H9 (cell line): ENCODE measurements around the gene ARID1B. TPM values are rescaled to one million over a fixed set of nuclear protein-coding genes. Genes with fewer than 3 reads are reported as not detected.

Experiments used
- DNase-seq: peaks from one replicate; pipeline ENCODE4 v3.0.0-alpha.2; 2017
- H2AFZ ChIP-seq: one replicate; pipeline ENCODE4 v1.6.1; 2013; ENCODE audit warnings: mild to moderate bottlenecking, low read length, control low read depth, moderate library complexity
- H2AK5ac ChIP-seq: 2 replicates; pipeline ENCODE4 v1.6.1; 2013; ENCODE audit warnings: low read length, control low read depth, mixed read lengths; ENCODE audit not compliant: insufficient read length
- H2BK120ac ChIP-seq: one replicate; pipeline ENCODE4 v1.6.1; 2013; ENCODE audit warnings: low read depth, mild to moderate bottlenecking, low read length, control low read depth, inconsistent platforms; ENCODE audit not compliant: poor library complexity, severe bottlenecking
- H2BK12ac ChIP-seq: 2 replicates; pipeline ENCODE4 v1.6.1; 2013; ENCODE audit warnings: low read length, control low read depth, mixed read lengths, low read depth; ENCODE audit not compliant: insufficient read length
- H2BK15ac ChIP-seq: 2 replicates; pipeline ENCODE4 v1.6.1; 2013; ENCODE audit warnings: low read depth, low read length, control low read depth
- H2BK20ac ChIP-seq: one replicate; pipeline ENCODE4 v1.6.1; 2013; ENCODE audit warnings: low read depth, mild to moderate bottlenecking, low read length, control low read depth, inconsistent platforms; ENCODE audit not compliant: poor library complexity, severe bottlenecking
- H2BK5ac ChIP-seq: 2 replicates; pipeline ENCODE4 v1.6.1; 2013; ENCODE audit warnings: low read length, control low read depth, mixed read lengths; ENCODE audit not compliant: insufficient read length
- H3K14ac ChIP-seq: 2 replicates; pipeline ENCODE4 v1.6.1; 2013; ENCODE audit warnings: low read length, control low read depth; ENCODE audit not compliant: insufficient read depth
- H3K18ac ChIP-seq: 2 replicates; pipeline ENCODE4 v1.6.1; 2013; ENCODE audit warnings: low read depth, mild to moderate bottlenecking, mixed read lengths, low read length, control low read depth; ENCODE audit not compliant: insufficient read length
- H3K23ac ChIP-seq: 2 replicates; pipeline ENCODE4 v1.6.1; 2013; ENCODE audit warnings: low read length, control low read depth, mixed read lengths, low read depth; ENCODE audit not compliant: insufficient read length
- H3K23me2 ChIP-seq: 2 replicates; pipeline ENCODE4 v1.6.1; 2013; ENCODE audit warnings: low read depth, mild to moderate bottlenecking, mixed read lengths, low read length, control low read depth; ENCODE audit not compliant: insufficient read length, poor library complexity, severe bottlenecking
- H3K27ac ChIP-seq: 2 replicates; pipeline ENCODE4 v1.5.1; 2013; ENCODE audit warnings: low read length, control low read depth, mixed read lengths, low read depth; ENCODE audit not compliant: insufficient read length
- H3K27me3 ChIP-seq: 2 replicates; pipeline ENCODE4 v1.6.1; 2013; ENCODE audit warnings: low read length, control low read depth, inconsistent platforms; ENCODE audit not compliant: insufficient read depth
- H3K4ac ChIP-seq: 2 replicates; pipeline ENCODE4 v1.6.1; 2013; ENCODE audit warnings: low read depth, mild to moderate bottlenecking, control low read depth, inconsistent platforms, low read length, moderate library complexity
- H3K4me1 ChIP-seq: 2 replicates; pipeline ENCODE4 v1.6.1; 2013; ENCODE audit warnings: low read length, control low read depth, inconsistent platforms; ENCODE audit not compliant: insufficient read depth
- H3K4me2 ChIP-seq: 2 replicates; pipeline ENCODE4 v1.6.1; 2013; ENCODE audit warnings: low read length, control low read depth, mixed read lengths; ENCODE audit not compliant: insufficient read length, insufficient read depth
- H3K56ac ChIP-seq: 2 replicates; pipeline ENCODE4 v1.6.1; 2013; ENCODE audit warnings: low read depth, mild to moderate bottlenecking, mixed read lengths, low read length, control low read depth; ENCODE audit not compliant: insufficient read length
- H3K79me1 ChIP-seq: 2 replicates; pipeline ENCODE4 v1.6.1; 2013; ENCODE audit warnings: low read depth, mild to moderate bottlenecking, moderate library complexity, low read length, control low read depth, inconsistent platforms; ENCODE audit not compliant: insufficient read depth, poor library complexity, severe bottlenecking
- H3K79me2 ChIP-seq: 2 replicates; pipeline ENCODE4 v1.6.1; 2013; ENCODE audit warnings: low read length, control low read depth, inconsistent platforms; ENCODE audit not compliant: insufficient read depth
- H3K9ac ChIP-seq: 2 replicates; pipeline ENCODE4 v1.6.1; 2013; ENCODE audit warnings: low read length, control low read depth, mixed read lengths; ENCODE audit not compliant: insufficient read length; ENCODE audit errors: extremely low read depth
- H3K9me3 ChIP-seq: one replicate; pipeline ENCODE4 v1.6.1; 2013; ENCODE audit warnings: low read depth, low read length, inconsistent platforms; ENCODE audit not compliant: control insufficient read depth
- H3T11ph ChIP-seq: one replicate; pipeline ENCODE4 v1.6.1; 2013; ENCODE audit warnings: mild to moderate bottlenecking, low read length, control low read depth, inconsistent platforms
- H4K20me1 ChIP-seq: one replicate; pipeline ENCODE4 v1.6.1; 2013; ENCODE audit not compliant: control insufficient read depth, insufficient read length, insufficient read depth
- H4K5ac ChIP-seq: 2 replicates; pipeline ENCODE4 v1.6.1; 2013; ENCODE audit warnings: low read depth, mild to moderate bottlenecking, mixed read lengths, low read length, control low read depth; ENCODE audit not compliant: insufficient read length
- H4K8ac ChIP-seq: replicated peaks from 2 replicates; pipeline ENCODE4 v1.6.1; 2013; ENCODE audit warnings: low read length, control low read depth, mixed read lengths, low read depth; ENCODE audit not compliant: insufficient read length
- H4K91ac ChIP-seq: 2 replicates; pipeline ENCODE4 v1.6.1; 2013; ENCODE audit warnings: low read depth, mild to moderate bottlenecking, moderate library complexity, mixed read lengths, low read length, control low read depth; ENCODE audit not compliant: insufficient read length
- H3K27ac Mint-ChIP-seq, 3 experiments: 2 replicates in 2 of 3; 3 replicates in 1 of 3; pipeline ENCODE4 v1.8.0; 2020 to 2021; ENCODE audit warnings: mixed read lengths in 3 of 3, mild to moderate bottlenecking in 1 of 3, moderate library complexity in 1 of 3
- H3K27me3 Mint-ChIP-seq: 2 replicates; pipeline ENCODE4 v1.8.0; 2021; ENCODE audit warnings: low read depth, mild to moderate bottlenecking, moderate library complexity, mixed read lengths
- H3K36me3 Mint-ChIP-seq, 3 experiments: 2 replicates in 2 of 3; 3 replicates in 1 of 3; pipeline ENCODE4 v1.8.0; 2020 to 2021; ENCODE audit warnings: low read depth in 3 of 3, mixed read lengths in 3 of 3; ENCODE audit not compliant: insufficient read depth in 1 of 3
- H3K4me1 Mint-ChIP-seq, 2 experiments: 2 replicates each; pipeline ENCODE4 v1.8.0; 2020; ENCODE audit warnings: mixed read lengths in 2 of 2
- H3K4me3 Mint-ChIP-seq, 2 experiments: 2 replicates in 1 of 2; 3 replicates in 1 of 2; pipeline ENCODE4 v1.8.0; 2020 to 2021; ENCODE audit warnings: mild to moderate bottlenecking in 2 of 2, mixed read lengths in 2 of 2, moderate library complexity in 1 of 2
- H3K9me3 Mint-ChIP-seq, 2 experiments: 2 replicates in 1 of 2; 3 replicates in 1 of 2; pipeline ENCODE4 v1.8.0; 2020; ENCODE audit warnings: mild to moderate bottlenecking in 2 of 2, mixed read lengths in 2 of 2, moderate library complexity in 1 of 2
- CTCF ChIP-seq: fragments of 200-600 bp; sonication (generic); conservative IDR thresholded peaks from 3 replicates; pipeline ENCODE4 v1.8.0; 2021; ENCODE audit warnings: antibody characterized with exemption, mild to moderate bottlenecking
- WGBS: extraction: QIAGEN DNeasy Blood & Tissue Kit; methylation state at CpG from one replicate; pipeline ENCODE4 v1.1.7; 2013; ENCODE audit warnings: missing lambda C conversion rate, low lambda C conversion rate, mixed read lengths; ENCODE audit not compliant: insufficient read length; ENCODE audit errors: extremely low coverage; 5-methylcytosine and 5-hydroxymethylcytosine counted together
- total RNA-seq: library from RNA; stranded (reverse); gene quantifications from 2 replicates; pipeline ENCODE4 v1.2.1, GENCODE V29; 2021

The ARID1B gene
- total RNA-seq, 1 experiment from 2014 or later, result 88.2 TPM

DNA sequence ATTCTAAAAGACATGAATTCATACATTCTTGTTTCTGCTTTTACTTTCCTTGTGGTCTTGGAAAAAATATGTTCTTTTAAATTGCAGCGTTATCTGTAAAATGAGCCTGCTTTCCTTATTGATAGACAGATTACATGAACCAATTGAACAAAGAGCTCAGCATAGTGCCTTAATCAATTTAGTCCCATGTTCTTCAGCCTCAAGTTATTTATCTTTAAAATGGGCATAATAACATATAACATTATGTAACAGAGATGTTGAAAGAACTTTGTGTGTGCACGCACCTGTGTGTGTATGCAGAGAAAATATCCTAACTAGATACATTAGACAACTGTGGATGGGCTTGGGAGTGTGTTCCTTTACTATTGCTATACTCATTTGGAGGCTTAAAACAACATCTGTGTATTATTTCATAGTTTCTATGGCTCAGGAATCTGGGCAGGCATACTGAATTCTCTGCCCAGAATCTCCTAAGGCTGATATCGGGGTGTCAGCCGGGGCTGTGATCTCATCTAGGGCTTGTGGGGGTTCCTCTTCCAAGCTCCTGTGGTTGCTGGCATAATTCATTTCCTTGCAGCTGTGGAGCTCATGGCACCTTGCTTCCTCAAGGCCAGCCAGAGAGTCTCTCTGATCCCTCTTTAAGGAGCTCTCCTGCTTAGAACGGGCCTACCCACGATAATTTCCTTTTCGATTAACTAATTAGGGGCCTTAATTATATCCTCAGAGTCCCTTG, 194.1 kb downstream of the ARID1B start:
- Histone ChIP-seq H4K91ac (no peak overlapping the region), H3K14ac (no peak overlapping the region), H3K4ac (no peak overlapping the region), H4K5ac (no peak overlapping the region), H4K8ac (no peak overlapping the region), H3K9ac (no peak overlapping the region), H3K27me3 (no peaks in the 10 kb centered on the region), H2BK120ac (no peak overlapping the region), H3K56ac (no peak overlapping the region), H2BK15ac (no peak overlapping the region), H3K23ac (no peak overlapping the region), H2BK20ac (no peak overlapping the region), H2AFZ (no peak overlapping the region), H3K27ac (no peak overlapping the region), H2AK5ac (no peak overlapping the region), H3K9me3 (no peaks in the 10 kb centered on the region), H3K4me1 (peaks cover 8% of the 10 kb centered on the region; the same call in 1 of the 2 replicates), H2BK12ac (no peak overlapping the region), H3T11ph (no peak overlapping the region), H3K79me2 (peaks cover 4% of the 10 kb centered on the region; the same call in 1 of the 2 replicates), H3K4me2 (no peak overlapping the region), H3K18ac (no peak overlapping the region), H2BK5ac (no peak overlapping the region), H3K79me1 (peaks cover 4% of the 10 kb centered on the region), H3K23me2 (no peaks in the 10 kb centered on the region), H4K20me1 (no peaks in the 10 kb centered on the region)
- Mint-ChIP-seq H3K4me1 (peaks cover 56 to 57% of the 10 kb centered on the region in 2 experiments), H3K27ac (peak overlapping the region in 2 of 3 experiments; percentile 53 to 58; a peak in 2 of 7 replicates), H3K27me3 (no peaks in the 10 kb centered on the region), H3K4me3 (no peak overlapping the region), H3K36me3 (no peaks in the 10 kb centered on the region), H3K9me3 (no peaks in the 10 kb centered on the region)
- DNase-seq, result no peak
- TF ChIP-seq CTCF, result no peak
- no CpG with 5 or more reads among the region's 7 CpGs for WGBS
